Stomach (tissue), 4 donors: ENCODE data around the gene ADAMTSL3.

ENCODE experiments used
- EP300 ChIP-seq: sonication (generic); formaldehyde crosslinking; IDR thresholded peaks from one replicate; pipeline ENCODE4 v1.6.1; 2017; ENCODE audit warnings: antibody characterized with exemption
- TF ChIP-seq, protein P1 (sequence below), 7 experiments: fragments of 450-650 bp in 4 of 7; fragments of 200-600 bp in 3 of 7; sonication (generic) in 3 of 7; IDR thresholded peaks; one replicate each; pipeline ENCODE4 v1.5.1; 2016 to 2019; ENCODE audit warnings: antibody characterized with exemption in 7 of 7, control low read depth in 2 of 7, mild to moderate bottlenecking in 1 of 7

DNA sequence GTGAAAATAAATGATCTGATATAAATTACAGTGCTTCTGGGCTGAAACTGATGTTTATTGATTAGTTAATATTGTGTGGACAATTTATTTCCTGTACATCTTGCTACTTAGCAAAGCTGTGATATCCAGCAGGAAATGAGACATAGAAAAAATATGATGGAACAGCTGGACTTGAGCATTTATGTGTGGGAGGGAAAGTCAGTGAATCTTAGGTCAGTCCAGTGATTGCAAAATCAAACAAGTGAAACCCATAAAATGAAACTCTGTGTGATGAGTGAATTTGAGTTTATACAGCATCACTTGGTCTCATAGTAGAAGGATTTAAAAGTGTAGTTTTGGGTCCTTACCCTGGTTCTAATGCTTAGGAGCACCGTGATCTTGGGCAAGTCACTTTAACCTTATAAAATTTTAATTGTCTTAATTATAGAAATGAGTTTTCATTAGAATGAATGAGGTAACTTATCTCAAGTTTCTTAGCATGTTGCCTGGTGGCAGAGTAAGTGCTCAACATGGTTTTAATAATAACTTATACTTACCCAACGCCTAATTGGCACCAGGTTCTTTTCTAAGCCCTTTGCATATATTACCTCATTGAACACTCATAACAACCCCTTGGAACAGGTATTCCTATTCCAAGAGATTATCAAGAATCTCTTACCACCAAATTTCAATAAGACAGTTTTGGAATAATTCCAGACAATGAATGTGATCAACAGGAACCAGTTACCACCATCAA, 194.6 kb downstream of the ADAMTSL3 start:
- TF ChIP-seq, protein P1, sequence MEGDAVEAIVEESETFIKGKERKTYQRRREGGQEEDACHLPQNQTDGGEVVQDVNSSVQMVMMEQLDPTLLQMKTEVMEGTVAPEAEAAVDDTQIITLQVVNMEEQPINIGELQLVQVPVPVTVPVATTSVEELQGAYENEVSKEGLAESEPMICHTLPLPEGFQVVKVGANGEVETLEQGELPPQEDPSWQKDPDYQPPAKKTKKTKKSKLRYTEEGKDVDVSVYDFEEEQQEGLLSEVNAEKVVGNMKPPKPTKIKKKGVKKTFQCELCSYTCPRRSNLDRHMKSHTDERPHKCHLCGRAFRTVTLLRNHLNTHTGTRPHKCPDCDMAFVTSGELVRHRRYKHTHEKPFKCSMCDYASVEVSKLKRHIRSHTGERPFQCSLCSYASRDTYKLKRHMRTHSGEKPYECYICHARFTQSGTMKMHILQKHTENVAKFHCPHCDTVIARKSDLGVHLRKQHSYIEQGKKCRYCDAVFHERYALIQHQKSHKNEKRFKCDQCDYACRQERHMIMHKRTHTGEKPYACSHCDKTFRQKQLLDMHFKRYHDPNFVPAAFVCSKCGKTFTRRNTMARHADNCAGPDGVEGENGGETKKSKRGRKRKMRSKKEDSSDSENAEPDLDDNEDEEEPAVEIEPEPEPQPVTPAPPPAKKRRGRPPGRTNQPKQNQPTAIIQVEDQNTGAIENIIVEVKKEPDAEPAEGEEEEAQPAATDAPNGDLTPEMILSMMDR (IDR thresholded peaks at IDR 0.05) = no peak
- TF ChIP-seq EP300 = no peak
